Right atrium auricular region (tissue), 2 donors: ENCODE results near the gene GJA3. TPM values are rescaled to one million over a fixed set of nuclear protein-coding genes. Genes with fewer than 3 reads are reported as not detected.
A peak's percentile ranks its signal among the peaks of the same experiment; 100 is the strongest.

ENCODE experiments used
- DNase-seq: peaks from one replicate; pipeline ENCODE4 v3.0.0-alpha.2; 2019; ENCODE audit warnings: low spot score
- H3K27ac ChIP-seq, 2 donors: fragments of 200-600 bp; sonication (generic); 1 replicate in 1 of 2; 2 replicates in 1 of 2; pipeline ENCODE4 v1.5.1; 2016 to 2019
- H3K27me3 ChIP-seq, 2 donors: fragments of 200-600 bp; sonication (generic); one replicate each; pipeline versions ENCODE4 v1.5.1 to v1.6.0; 2017 to 2019
- H3K36me3 ChIP-seq: fragments of 200-600 bp; sonication (generic); one replicate; pipeline ENCODE4 v1.5.1; 2016
- H3K4me1 ChIP-seq, 2 donors: fragments of 200-600 bp; sonication (generic); one replicate each; pipeline versions ENCODE4 v1.5.1 to v1.6.0; 2017 to 2019
- H3K4me3 ChIP-seq, 2 donors: fragments of 200-600 bp; sonication (generic); 1 replicate in 1 of 2; 2 replicates in 1 of 2; pipeline ENCODE4 v1.5.1; 2017 to 2019; ENCODE audit warnings: mild to moderate bottlenecking in 1 of 2, moderate library complexity in 1 of 2
- H3K9me3 ChIP-seq, 2 donors: fragments of 200-600 bp; sonication (generic); one replicate each; pipeline ENCODE4 v1.5.1; 2019
- CTCF ChIP-seq, 2 donors: fragments of 200-600 bp; sonication (generic); IDR thresholded peaks; one replicate each; pipeline ENCODE4 v1.5.1; 2019; ENCODE audit warnings: antibody characterized with exemption in 2 of 2
- total RNA-seq, 2 donors: library from RNA; depleted of rRNA; stranded (reverse); fragments of >200 nt; gene quantifications; one replicate each; pipeline ENCODE4 v1.1.0, GENCODE V29; 2016

GJA3 gene
- total RNA-seq, 2 donors from 2014 or later, result 3.2 to 8.5 TPM

GRCh38 chr13:20127262-20127561, 33.6 kb downstream of the GJA3 start:
- Histone ChIP-seq H3K4me1 (peaks cover 0 to 37% of the 10 kb centered on the region in 2 donors), H3K9me3 (no peaks in the 10 kb centered on the region), H3K27me3 (no peaks in the 10 kb centered on the region), H3K36me3 (no peaks in the 10 kb centered on the region), H3K4me3 (peak overlapping the region; percentile 44 to 68), H3K27ac (peak overlapping the region; percentile 95 to 96)
- TF ChIP-seq CTCF (IDR thresholded peaks at IDR 0.05), result no peak
- DNase-seq, result no peak

- Histone ChIP-seq H3K4me1 (peaks cover 0 to 37% of the 10 kb centered on the region in 2 donors), H3K27ac (peak overlapping the region; percentile 95 to 96), H3K4me3 (peak overlapping the region in 1 of 2 donors; percentile 9), H3K36me3 (no peaks in the 10 kb centered on the region), H3K9me3 (no peaks in the 10 kb centered on the region), H3K27me3 (no peaks in the 10 kb centered on the region)
- no peak for DNase-seq
- no peak for TF ChIP-seq CTCF (IDR thresholded peaks at IDR 0.05)
Measured at GRCh38 chr13:20126541-20127261, 34.2 kb downstream of the GJA3 start.

- no peak overlapping the region for H3K4me3 ChIP-seq
- H3K36me3 ChIP-seq, result no peaks in the 10 kb centered on the region
- H3K4me1 ChIP-seq, result peaks cover 0 to 37% of the 10 kb centered on the region in 2 donors
- TF ChIP-seq CTCF (IDR thresholded peaks at IDR 0.05), result no peak
- H3K9me3 ChIP-seq, result no peaks in the 10 kb centered on the region
- no peaks in the 10 kb centered on the region for H3K27me3 ChIP-seq
- DNase-seq, result no peak
- H3K27ac ChIP-seq, result peak overlapping the region; percentile 95 to 96
Measured at GRCh38 chr13:20125783-20126165, 35.1 kb downstream of the GJA3 start.

- Histone ChIP-seq H3K36me3 (no peaks in the 10 kb centered on the region), H3K4me1 (peaks cover 0 to 37% of the 10 kb centered on the region in 2 donors), H3K27ac (peak overlapping the region; percentile 95 to 96), H3K4me3 (no peak overlapping the region), H3K27me3 (no peaks in the 10 kb centered on the region), H3K9me3 (no peaks in the 10 kb centered on the region)
- DNase-seq, result no peak
- TF ChIP-seq CTCF (IDR thresholded peaks at IDR 0.05), result no peak
Measured at GRCh38 chr13:20125129-20125782, 35.6 kb downstream of the GJA3 start.

GRCh38 chr13:20124303-20124702, 36.5 kb downstream of the GJA3 start:
- TF ChIP-seq CTCF (IDR thresholded peaks at IDR 0.05), result no peak
- H3K36me3 ChIP-seq, result no peaks in the 10 kb centered on the region
- H3K9me3 ChIP-seq, result no peaks in the 10 kb centered on the region
- H3K4me1 ChIP-seq, result peaks cover 0 to 43% of the 10 kb centered on the region in 2 donors
- H3K27ac ChIP-seq, result no peak overlapping the region
- no peak overlapping the region for H3K4me3 ChIP-seq
- DNase-seq, result no peak
- H3K27me3 ChIP-seq, result no peaks in the 10 kb centered on the region
